OCI-LY7 (cell line): ENCODE results near the gene IFNL3. TPM values are rescaled to one million over a fixed set of nuclear protein-coding genes. Genes with fewer than 3 reads are reported as not detected.

Source experiments
- BruUV-seq: library from RNA; stranded (reverse); fragments of 400-500 nt; replicated peaks from 2 replicates; lab custom pipeline; 2021; lab: Mats Ljungman, UMichigan
- CTCF ChIA-PET: fragments of 300-600 bp; sonication (Branson Sonifier 250); formaldehyde crosslinking; loops from one replicate; lab custom pipeline; 2022; ENCODE audit warnings: antibody characterized with exemption; ENCODE audit not compliant: unreplicated experiment; lab: Charles Lee
- POLR2A ChIA-PET: fragments of 300-600 bp; sonication (Branson Sonifier 250); formaldehyde crosslinking; loops from one replicate; lab custom pipeline; 2022; ENCODE audit warnings: antibody characterized with exemption; lab: Charles Lee
- DNase-seq: peaks from one replicate; pipeline ENCODE4 v3.0.0-alpha.2; 2015; ENCODE audit warnings: low spot score
- H2AFZ ChIP-seq: fragments of 200-600 bp; sonication (generic), shearing (Covaris generic); 2 replicates; pipeline ENCODE4 v1.6.1; 2014; ENCODE audit warnings: mild to moderate bottlenecking, antibody characterized with exemption, low read length, moderate library complexity
- H3K27ac ChIP-seq: fragments of 200-600 bp; sonication (generic); 2 replicates; pipeline ENCODE4 v1.5.1; 2014; ENCODE audit warnings: mixed run types, low read depth, mild to moderate bottlenecking, moderate library complexity, low read length, inconsistent platforms; ENCODE audit not compliant: poor library complexity, severe bottlenecking
- H3K36me3 ChIP-seq: fragments of 200-600 bp; sonication (generic); 2 replicates; pipeline ENCODE4 v1.6.1; 2014; ENCODE audit warnings: mild to moderate bottlenecking, antibody characterized with exemption, low read length, moderate library complexity, mixed read lengths; ENCODE audit not compliant: insufficient read depth
- H3K4me1 ChIP-seq: fragments of 200-600 bp; sonication (generic); 2 replicates; pipeline ENCODE4 v1.5.1; 2014; ENCODE audit warnings: mild to moderate bottlenecking, low read length; ENCODE audit not compliant: insufficient read depth, poor library complexity, severe bottlenecking
- H3K4me2 ChIP-seq: fragments of 200-600 bp; sonication (generic); 2 replicates; pipeline ENCODE4 v1.6.1; 2014; ENCODE audit warnings: mild to moderate bottlenecking, low read length
- H3K4me3 ChIP-seq: fragments of 200-600 bp; sonication (generic); 2 replicates; pipeline ENCODE4 v1.5.1; 2014; ENCODE audit warnings: mild to moderate bottlenecking, low read depth, low read length; ENCODE audit not compliant: poor library complexity, severe bottlenecking
- H3K79me2 ChIP-seq: fragments of 200-600 bp; sonication (generic); 2 replicates; pipeline ENCODE4 v1.6.1; 2016; ENCODE audit warnings: low read depth, mild to moderate bottlenecking, low read length, moderate library complexity, mixed read lengths; ENCODE audit not compliant: insufficient read depth
- H3K9me2 ChIP-seq: fragments of 200-600 bp; sonication (generic); 2 replicates; pipeline ENCODE4 v1.6.1; 2016; ENCODE audit warnings: mild to moderate bottlenecking, low read length, mixed read lengths; ENCODE audit not compliant: insufficient read depth
- H3K9me3 ChIP-seq: fragments of 200-600 bp; sonication (generic); 2 replicates; pipeline ENCODE4 v1.6.1; 2014; ENCODE audit warnings: mild to moderate bottlenecking, mixed run types, low read length, mixed read lengths
- H4K20me1 ChIP-seq: fragments of 200-600 bp; sonication (generic); 2 replicates; pipeline ENCODE4 v1.6.1; 2014; ENCODE audit warnings: mild to moderate bottlenecking, antibody characterized with exemption, low read length, moderate library complexity, mixed read lengths; ENCODE audit not compliant: insufficient read depth
- EZH2phosphoT487 ChIP-seq: fragments of 200-600 bp; sonication (generic); IDR thresholded peaks from 2 replicates; pipeline ENCODE4 v1.6.1; 2018; ENCODE audit warnings: low read depth, borderline replicate concordance, mild to moderate bottlenecking, mixed run types, antibody characterized with exemption, low read length, moderate library complexity, mixed read lengths
- intact Hi-C: fragments of 100-400 bp; cut with micrococcal nuclease; formaldehyde crosslinking; loops from one replicate; pipeline ENCODE4 v1.10.0; 2022; ENCODE audit not compliant: unreplicated experiment
- total RNA-seq, 2 experiments: library from RNA; depleted of rRNA in 1 of 2; stranded (reverse); fragments of >200 nt in 1 of 2; shearing (Covaris generic) in 1 of 2; gene quantifications; 2 replicates each; pipeline ENCODE4 v1.2.3, GENCODE V29; 2014 to 2022
- TF ChIP-seq, protein P1 (sequence below): fragments of 200-600 bp; sonication (generic); conservative IDR thresholded peaks from 2 replicates; pipeline ENCODE4 v1.5.1; 2014; ENCODE audit warnings: mild to moderate bottlenecking, antibody characterized with exemption, low read length, moderate library complexity, mixed read lengths

IFNL3 gene
- total RNA-seq, 2 experiments from 2014 or later = not detected

DNA sequence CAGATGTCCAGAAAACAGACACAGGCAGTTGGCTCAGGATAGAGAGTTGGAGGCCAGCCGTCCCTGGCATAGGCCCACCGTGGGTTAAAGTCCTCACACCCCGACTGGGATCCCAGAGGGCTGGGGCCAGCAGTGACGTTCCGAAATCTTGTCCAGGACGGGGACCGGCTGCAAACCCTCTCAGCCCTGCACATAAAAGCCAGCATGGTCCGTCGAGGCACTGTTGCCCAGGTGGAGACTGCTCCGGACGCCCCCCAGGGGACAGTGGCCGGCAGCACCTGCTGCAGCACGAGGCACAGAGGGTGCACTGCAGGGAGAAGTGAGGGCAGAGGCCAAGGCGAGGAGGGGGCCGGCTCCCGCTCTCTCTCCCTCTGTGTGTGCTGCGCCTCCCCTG is 19.1 kb upstream of the IFNL3 start:
- CTCF ChIA-PET = no interaction called here
- H3K4me3 ChIP-seq = no peak overlapping the region
- H2AFZ ChIP-seq = no peak overlapping the region
- H3K36me3 ChIP-seq = no peaks in the 10 kb centered on the region
- no peaks in the 10 kb centered on the region for H3K9me3 ChIP-seq
- BruUV-seq = no TSS peak
- TF ChIP-seq EZH2phosphoT487 = no peak
- TF ChIP-seq, protein P1, sequence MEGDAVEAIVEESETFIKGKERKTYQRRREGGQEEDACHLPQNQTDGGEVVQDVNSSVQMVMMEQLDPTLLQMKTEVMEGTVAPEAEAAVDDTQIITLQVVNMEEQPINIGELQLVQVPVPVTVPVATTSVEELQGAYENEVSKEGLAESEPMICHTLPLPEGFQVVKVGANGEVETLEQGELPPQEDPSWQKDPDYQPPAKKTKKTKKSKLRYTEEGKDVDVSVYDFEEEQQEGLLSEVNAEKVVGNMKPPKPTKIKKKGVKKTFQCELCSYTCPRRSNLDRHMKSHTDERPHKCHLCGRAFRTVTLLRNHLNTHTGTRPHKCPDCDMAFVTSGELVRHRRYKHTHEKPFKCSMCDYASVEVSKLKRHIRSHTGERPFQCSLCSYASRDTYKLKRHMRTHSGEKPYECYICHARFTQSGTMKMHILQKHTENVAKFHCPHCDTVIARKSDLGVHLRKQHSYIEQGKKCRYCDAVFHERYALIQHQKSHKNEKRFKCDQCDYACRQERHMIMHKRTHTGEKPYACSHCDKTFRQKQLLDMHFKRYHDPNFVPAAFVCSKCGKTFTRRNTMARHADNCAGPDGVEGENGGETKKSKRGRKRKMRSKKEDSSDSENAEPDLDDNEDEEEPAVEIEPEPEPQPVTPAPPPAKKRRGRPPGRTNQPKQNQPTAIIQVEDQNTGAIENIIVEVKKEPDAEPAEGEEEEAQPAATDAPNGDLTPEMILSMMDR = no peak
- no peaks in the 10 kb centered on the region for H3K79me2 ChIP-seq
- no peak for DNase-seq
- H3K4me1 ChIP-seq = no peaks in the 10 kb centered on the region
- H3K4me2 ChIP-seq = no peak overlapping the region
- POLR2A ChIA-PET = no interaction called here
- intact Hi-C loops = no loop called here
- H3K27ac ChIP-seq = no peak overlapping the region
- H3K9me2 ChIP-seq = no peaks in the 10 kb centered on the region
- H4K20me1 ChIP-seq = no peaks in the 10 kb centered on the region

DNA sequence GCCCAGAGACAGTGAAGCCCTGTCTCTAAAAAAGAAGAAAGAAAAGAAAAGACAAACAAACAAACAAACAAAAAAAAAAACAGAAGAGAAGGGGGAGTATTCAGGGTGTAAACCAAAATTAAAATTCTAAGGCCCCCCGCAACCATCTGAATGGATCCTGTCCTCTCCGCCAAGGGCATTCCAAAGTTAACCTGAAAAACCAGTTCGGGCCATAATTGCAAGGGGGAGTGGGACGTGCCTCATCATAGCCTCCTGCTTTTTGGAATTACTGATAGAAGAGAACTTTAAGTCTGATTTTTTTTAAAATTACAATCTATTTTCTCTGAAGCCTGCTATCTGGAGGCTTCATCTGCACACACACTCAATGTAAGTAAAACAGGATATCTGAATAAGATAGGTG is 17.7 kb upstream of the IFNL3 start:
- no peak overlapping the region for H2AFZ ChIP-seq
- no peaks in the 10 kb centered on the region for H3K9me3 ChIP-seq
- H3K4me3 ChIP-seq = no peak overlapping the region
- TF ChIP-seq, protein P1 = no peak
- no peak for TF ChIP-seq EZH2phosphoT487
- CTCF ChIA-PET = no interaction called here
- H3K36me3 ChIP-seq = no peaks in the 10 kb centered on the region
- H3K4me1 ChIP-seq = no peaks in the 10 kb centered on the region
- H3K79me2 ChIP-seq = no peaks in the 10 kb centered on the region
- no peak overlapping the region for H3K27ac ChIP-seq
- H3K4me2 ChIP-seq = no peak overlapping the region
- H4K20me1 ChIP-seq = no peaks in the 10 kb centered on the region
- POLR2A ChIA-PET = interaction anchor here (0.7 to 1.0 kb wide), 2 partner anchors 12 to 25 kb away, joined by 3 to 4 read pairs; no protein-coding TSS in a partner anchor
- no peak for DNase-seq
- no peaks in the 10 kb centered on the region for H3K9me2 ChIP-seq
- BruUV-seq = no TSS peak
- intact Hi-C loops = no loop called here

DNA sequence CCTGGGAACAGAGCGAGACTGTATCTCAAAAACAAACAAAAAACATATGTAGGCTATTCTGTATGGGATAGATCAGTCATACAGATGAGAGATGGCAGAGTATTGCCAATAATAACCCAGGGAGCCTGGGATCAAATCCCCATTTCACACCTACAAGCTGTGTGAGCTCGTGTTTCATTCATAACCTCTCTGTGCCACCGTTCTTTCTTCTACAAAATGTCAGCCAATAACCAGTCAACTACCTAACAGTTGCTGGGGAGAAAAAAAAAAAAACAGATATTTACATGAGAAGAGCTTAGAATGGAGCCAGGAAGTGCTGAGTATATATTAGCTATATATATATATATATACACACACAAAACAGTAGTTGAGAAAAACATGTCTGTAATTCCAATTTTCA is 16.9 kb upstream of the IFNL3 start:
- TF ChIP-seq, protein P1 = no peak
- no peak for TF ChIP-seq EZH2phosphoT487
- CTCF ChIA-PET = no interaction called here
- BruUV-seq = no TSS peak
- Histone ChIP-seq H3K27ac (no peak overlapping the region), H3K4me2 (no peak overlapping the region), H3K4me1 (no peaks in the 10 kb centered on the region), H3K9me2 (no peaks in the 10 kb centered on the region), H2AFZ (no peak overlapping the region), H3K36me3 (no peaks in the 10 kb centered on the region), H3K79me2 (no peaks in the 10 kb centered on the region), H3K4me3 (no peak overlapping the region), H4K20me1 (no peaks in the 10 kb centered on the region), H3K9me3 (no peaks in the 10 kb centered on the region)
- no peak for DNase-seq
- POLR2A ChIA-PET = interaction anchor here (0.6 to 1.0 kb wide), 3 partner anchors 11 to 293 kb away, joined by 3 to 4 read pairs (median 3); no protein-coding TSS in a partner anchor
- intact Hi-C loops = no loop called here
